ENCODE data around the gene WDR37. TPM values are rescaled to one million over a fixed set of nuclear protein-coding genes. Genes with fewer than 3 reads are reported as not detected.

Gene WDR37
- total and polyA plus RNA-seq, 9 of the 15 experiments (the other 6 are each of a cell fraction or from before 2014, with no cell fraction given): 2.3 to 11.6 (median 6.7) TPM

DNA sequence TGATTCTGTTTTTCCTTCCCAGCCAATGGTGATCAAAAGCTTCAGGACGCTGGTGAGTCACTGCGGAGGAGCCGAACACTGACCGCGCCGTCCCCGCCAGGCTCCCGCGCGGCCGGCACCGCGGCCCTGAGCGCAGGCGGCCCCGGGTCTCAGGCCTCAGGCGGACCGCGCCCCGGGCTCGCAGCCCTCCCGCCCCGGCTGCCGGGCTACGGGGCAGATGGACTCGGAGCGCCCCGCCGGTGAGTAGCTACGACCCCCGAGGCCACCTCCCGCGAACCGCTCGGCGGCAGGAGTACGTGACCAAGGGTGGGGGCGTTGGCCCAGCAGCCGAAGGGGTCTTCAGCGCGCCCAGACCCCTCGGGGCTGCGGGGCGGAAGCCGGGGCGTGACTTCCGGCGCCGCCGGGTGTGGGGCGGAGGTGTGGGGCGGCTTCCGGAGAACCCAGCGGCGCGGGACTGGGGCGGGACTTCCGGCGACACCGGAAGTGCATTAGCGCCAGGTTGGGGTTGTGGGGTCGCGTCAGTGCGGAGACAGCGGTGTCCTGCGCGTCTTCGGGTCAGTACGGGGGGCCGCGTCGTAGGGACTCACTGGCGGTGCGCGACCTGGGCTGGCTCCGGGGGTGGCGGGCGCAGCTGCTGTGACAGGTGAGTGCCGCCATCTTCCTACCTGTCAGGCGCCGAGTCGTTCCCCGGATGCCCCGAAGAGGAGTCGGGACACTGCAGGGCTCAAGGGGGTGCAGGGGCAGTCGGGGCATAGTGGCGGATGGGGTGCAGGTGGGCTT is at the start of gene WDR37 (continued):
- TF ChIP-seq, protein P1, sequence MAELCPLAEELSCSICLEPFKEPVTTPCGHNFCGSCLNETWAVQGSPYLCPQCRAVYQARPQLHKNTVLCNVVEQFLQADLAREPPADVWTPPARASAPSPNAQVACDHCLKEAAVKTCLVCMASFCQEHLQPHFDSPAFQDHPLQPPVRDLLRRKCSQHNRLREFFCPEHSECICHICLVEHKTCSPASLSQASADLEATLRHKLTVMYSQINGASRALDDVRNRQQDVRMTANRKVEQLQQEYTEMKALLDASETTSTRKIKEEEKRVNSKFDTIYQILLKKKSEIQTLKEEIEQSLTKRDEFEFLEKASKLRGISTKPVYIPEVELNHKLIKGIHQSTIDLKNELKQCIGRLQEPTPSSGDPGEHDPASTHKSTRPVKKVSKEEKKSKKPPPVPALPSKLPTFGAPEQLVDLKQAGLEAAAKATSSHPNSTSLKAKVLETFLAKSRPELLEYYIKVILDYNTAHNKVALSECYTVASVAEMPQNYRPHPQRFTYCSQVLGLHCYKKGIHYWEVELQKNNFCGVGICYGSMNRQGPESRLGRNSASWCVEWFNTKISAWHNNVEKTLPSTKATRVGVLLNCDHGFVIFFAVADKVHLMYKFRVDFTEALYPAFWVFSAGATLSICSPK (IDR thresholded peaks at IDR 0.05; ENCODE audit: borderline replicate concordance): no peak
- TF ChIP-seq NFXL1 (CRISPR knock-in tag; IDR thresholded peaks at IDR 0.05) (no peak), TAL1 (IDR thresholded peaks at IDR 0.05) (no peak), ZNF217 (CRISPR knock-in tag; IDR thresholded peaks at IDR 0.05) (no peak), PCBP1 (IDR thresholded peaks at IDR 0.05; ENCODE audit: low read depth, low read length, poor library complexity, severe bottlenecking) (no peak), KAT7 (CRISPR knock-in tag; IDR thresholded peaks at IDR 0.05; ENCODE audit: borderline replicate concordance) (peak; percentile 66; the same call in 1 of the 2 replicates), NFIX (CRISPR knock-in tag; IDR thresholded peaks at IDR 0.05; ENCODE audit: low read depth) (no peak), HCFC1 (IDR thresholded peaks at IDR 0.05; ENCODE audit: low read depth, low read length) (peak; percentile 78), RBM17 (IDR thresholded peaks at IDR 0.05; ENCODE audit: borderline replicate concordance, low read depth, low read length) (no peak), NUFIP1 (IDR thresholded peaks at IDR 0.05; ENCODE audit: partially characterized antibody) (no peak), MEF2D (tag; conservative IDR thresholded peaks at IDR 0.05; ENCODE audit: low read depth) (no peak), POLR2AphosphoS5 (IDR thresholded peaks at IDR 0.05; ENCODE audit: control insufficient read depth, insufficient read depth, low read depth, low read length) (peak; percentile 60; the same call in 1 of the 2 replicates), MAFF (IDR thresholded peaks at IDR 0.05; ENCODE audit: low read length) (no peak)
- TF ChIP-seq, protein P2, sequence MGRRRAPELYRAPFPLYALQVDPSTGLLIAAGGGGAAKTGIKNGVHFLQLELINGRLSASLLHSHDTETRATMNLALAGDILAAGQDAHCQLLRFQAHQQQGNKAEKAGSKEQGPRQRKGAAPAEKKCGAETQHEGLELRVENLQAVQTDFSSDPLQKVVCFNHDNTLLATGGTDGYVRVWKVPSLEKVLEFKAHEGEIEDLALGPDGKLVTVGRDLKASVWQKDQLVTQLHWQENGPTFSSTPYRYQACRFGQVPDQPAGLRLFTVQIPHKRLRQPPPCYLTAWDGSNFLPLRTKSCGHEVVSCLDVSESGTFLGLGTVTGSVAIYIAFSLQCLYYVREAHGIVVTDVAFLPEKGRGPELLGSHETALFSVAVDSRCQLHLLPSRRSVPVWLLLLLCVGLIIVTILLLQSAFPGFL (CRISPR knock-in tag; IDR thresholded peaks at IDR 0.05): peak; percentile 88; the same call in 1 of the 2 replicates
- TF ChIP-seq, protein P3, sequence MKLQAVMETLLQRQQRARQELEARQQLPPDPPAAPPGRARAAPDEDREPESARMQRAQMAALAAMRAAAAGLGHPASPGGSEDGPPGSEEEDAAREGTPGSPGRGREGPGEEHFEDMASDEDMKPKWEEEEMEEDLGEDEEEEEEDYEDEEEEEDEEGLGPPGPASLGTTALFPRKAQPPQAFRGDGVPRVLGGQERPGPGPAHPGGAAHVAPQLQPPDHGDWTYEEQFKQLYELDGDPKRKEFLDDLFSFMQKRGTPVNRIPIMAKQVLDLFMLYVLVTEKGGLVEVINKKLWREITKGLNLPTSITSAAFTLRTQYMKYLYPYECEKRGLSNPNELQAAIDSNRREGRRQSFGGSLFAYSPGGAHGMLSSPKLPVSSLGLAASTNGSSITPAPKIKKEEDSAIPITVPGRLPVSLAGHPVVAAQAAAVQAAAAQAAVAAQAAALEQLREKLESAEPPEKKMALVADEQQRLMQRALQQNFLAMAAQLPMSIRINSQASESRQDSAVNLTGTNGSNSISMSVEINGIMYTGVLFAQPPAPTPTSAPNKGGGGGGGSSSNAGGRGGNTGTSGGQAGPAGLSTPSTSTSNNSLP (IDR thresholded peaks at IDR 0.05; ENCODE audit: borderline replicate concordance, low read depth, low read length): no peak
- TF ChIP-seq, protein P4, sequence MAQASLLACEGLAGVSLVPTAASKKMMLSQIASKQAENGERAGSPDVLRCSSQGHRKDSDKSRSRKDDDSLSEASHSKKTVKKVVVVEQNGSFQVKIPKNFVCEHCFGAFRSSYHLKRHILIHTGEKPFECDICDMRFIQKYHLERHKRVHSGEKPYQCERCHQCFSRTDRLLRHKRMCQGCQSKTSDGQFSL (CRISPR knock-in tag; IDR thresholded peaks at IDR 0.05): 0 out of 2 replicates have a peak, but pooled peaks have one; percentile 8
- TF ChIP-seq, protein P4 (tag; IDR thresholded peaks at IDR 0.05): no peak
- TF ChIP-seq, protein P5, sequence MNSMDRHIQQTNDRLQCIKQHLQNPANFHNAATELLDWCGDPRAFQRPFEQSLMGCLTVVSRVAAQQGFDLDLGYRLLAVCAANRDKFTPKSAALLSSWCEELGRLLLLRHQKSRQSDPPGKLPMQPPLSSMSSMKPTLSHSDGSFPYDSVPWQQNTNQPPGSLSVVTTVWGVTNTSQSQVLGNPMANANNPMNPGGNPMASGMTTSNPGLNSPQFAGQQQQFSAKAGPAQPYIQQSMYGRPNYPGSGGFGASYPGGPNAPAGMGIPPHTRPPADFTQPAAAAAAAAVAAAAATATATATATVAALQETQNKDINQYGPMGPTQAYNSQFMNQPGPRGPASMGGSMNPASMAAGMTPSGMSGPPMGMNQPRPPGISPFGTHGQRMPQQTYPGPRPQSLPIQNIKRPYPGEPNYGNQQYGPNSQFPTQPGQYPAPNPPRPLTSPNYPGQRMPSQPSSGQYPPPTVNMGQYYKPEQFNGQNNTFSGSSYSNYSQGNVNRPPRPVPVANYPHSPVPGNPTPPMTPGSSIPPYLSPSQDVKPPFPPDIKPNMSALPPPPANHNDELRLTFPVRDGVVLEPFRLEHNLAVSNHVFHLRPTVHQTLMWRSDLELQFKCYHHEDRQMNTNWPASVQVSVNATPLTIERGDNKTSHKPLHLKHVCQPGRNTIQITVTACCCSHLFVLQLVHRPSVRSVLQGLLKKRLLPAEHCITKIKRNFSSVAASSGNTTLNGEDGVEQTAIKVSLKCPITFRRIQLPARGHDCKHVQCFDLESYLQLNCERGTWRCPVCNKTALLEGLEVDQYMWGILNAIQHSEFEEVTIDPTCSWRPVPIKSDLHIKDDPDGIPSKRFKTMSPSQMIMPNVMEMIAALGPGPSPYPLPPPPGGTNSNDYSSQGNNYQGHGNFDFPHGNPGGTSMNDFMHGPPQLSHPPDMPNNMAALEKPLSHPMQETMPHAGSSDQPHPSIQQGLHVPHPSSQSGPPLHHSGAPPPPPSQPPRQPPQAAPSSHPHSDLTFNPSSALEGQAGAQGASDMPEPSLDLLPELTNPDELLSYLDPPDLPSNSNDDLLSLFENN (IDR thresholded peaks at IDR 0.05; ENCODE audit: low read depth in 2 of 2, low read length in 2 of 2): no peak

All from K562 (cell line).